Body of pancreas (tissue), 4 donors: ENCODE results near the gene QKI. TPM values are rescaled to one million over a fixed set of nuclear protein-coding genes. Genes with fewer than 3 reads are reported as not detected.
A peak's percentile ranks its signal among the peaks of the same experiment; 100 is the strongest.

Experiments used
- ATAC-seq: fragments of 150-250 bp; one replicate; pipeline ENCODE4 v1.9.1; 2016
- DNase-seq, 4 donors: peaks; one replicate each; pipeline ENCODE4 v3.0.0-alpha.2; 2019
- H3K27ac ChIP-seq, 4 donors: fragments of 200-600 bp; sonication (generic); 1 replicate in 3 of 4; 2 replicates in 1 of 4; pipeline versions ENCODE4 v1.5.1 to v1.6.1; 2016 to 2019; ENCODE audit warnings: mild to moderate bottlenecking in 1 of 4, mixed read lengths in 1 of 4, moderate library complexity in 1 of 4
- H3K27me3 ChIP-seq, 2 donors: fragments of 200-600 bp; sonication (generic); one replicate each; pipeline ENCODE4 v1.6.0; 2016; ENCODE audit warnings: mild to moderate bottlenecking in 1 of 2
- H3K36me3 ChIP-seq, 2 donors: fragments of 200-600 bp; sonication (generic); replicated peaks in 1 of 2; 2 replicates each; pipeline ENCODE4 v1.5.1; 2016; ENCODE audit warnings: low read depth in 2 of 2; ENCODE audit not compliant: insufficient read depth in 1 of 2
- H3K4me1 ChIP-seq: fragments of 200-600 bp; sonication (generic); one replicate; pipeline ENCODE4 v1.6.0; 2016
- H3K4me3 ChIP-seq, 2 donors: fragments of 200-600 bp; sonication (generic); 1 replicate in 1 of 2; 2 replicates in 1 of 2; pipeline ENCODE4 v1.5.1; 2016 to 2019
- H3K9me3 ChIP-seq, 3 donors: fragments of 200-600 bp; sonication (generic); 1 replicate in 2 of 3; 2 replicates in 1 of 3; pipeline ENCODE4 v1.5.1; 2016
- POLR2A ChIP-seq, 3 donors: fragments of 450-650 bp; IDR thresholded peaks; one replicate each; pipeline ENCODE4 v1.6.1; 2016; ENCODE audit warnings: antibody characterized with exemption in 3 of 3, mild to moderate bottlenecking in 2 of 3
- WGBS, 2 donors: methylation state at CpG; one replicate each; pipeline ENCODE4 v1.1.5; 2017; 5-methylcytosine and 5-hydroxymethylcytosine counted together
- intact Hi-C: fragments of 100-400 bp; cut with DNase I; formaldehyde crosslinking; loops from one replicate; pipeline ENCODE4 v1.15.1; 2023
- total RNA-seq, 2 donors: library from RNA; depleted of rRNA; stranded (reverse); fragments of >200 nt; gene quantifications; one replicate each; pipeline ENCODE4 v1.1.0, GENCODE V29; 2016
- TF ChIP-seq, protein P1 (sequence below), 7 experiments: fragments of 450-650 bp in 4 of 7; fragments of 200-600 bp in 3 of 7; sonication (generic) in 3 of 7; IDR thresholded peaks; one replicate each; pipeline ENCODE4 v1.5.1; 2016 to 2019; ENCODE audit warnings: antibody characterized with exemption in 7 of 7

Gene QKI
- total RNA-seq, 2 donors from 2014 or later: 60.4 to 61.3 TPM

DNA sequence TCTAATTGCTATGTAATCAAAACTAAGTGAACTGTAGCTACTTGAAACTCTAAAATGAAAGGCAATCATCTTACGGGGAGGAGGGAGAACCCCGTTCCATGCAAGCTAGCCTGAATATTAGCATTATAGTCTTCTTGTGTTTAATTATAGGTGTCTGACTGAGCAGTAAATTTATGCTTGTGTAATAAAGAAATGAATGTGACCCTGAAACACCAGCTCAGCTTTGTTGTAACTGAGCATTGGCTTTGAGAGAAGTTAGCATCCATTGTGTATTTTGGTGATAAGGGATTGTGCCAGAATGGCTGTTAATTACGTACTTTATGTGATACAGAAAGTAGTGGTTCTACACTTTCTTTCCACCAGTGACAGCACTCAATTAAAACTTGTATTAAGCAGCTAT is 86.9 kb downstream of the QKI start:
- ATAC-seq (no peak), DNase-seq (no peak)
- intact Hi-C loops: no loop called here
- TF ChIP-seq, protein P1, sequence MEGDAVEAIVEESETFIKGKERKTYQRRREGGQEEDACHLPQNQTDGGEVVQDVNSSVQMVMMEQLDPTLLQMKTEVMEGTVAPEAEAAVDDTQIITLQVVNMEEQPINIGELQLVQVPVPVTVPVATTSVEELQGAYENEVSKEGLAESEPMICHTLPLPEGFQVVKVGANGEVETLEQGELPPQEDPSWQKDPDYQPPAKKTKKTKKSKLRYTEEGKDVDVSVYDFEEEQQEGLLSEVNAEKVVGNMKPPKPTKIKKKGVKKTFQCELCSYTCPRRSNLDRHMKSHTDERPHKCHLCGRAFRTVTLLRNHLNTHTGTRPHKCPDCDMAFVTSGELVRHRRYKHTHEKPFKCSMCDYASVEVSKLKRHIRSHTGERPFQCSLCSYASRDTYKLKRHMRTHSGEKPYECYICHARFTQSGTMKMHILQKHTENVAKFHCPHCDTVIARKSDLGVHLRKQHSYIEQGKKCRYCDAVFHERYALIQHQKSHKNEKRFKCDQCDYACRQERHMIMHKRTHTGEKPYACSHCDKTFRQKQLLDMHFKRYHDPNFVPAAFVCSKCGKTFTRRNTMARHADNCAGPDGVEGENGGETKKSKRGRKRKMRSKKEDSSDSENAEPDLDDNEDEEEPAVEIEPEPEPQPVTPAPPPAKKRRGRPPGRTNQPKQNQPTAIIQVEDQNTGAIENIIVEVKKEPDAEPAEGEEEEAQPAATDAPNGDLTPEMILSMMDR (IDR thresholded peaks at IDR 0.05): no peak
- TF ChIP-seq POLR2A (IDR thresholded peaks at IDR 0.05): no peak
- 67 to 81% methylated on average over 3 of the region's 3 CpGs for WGBS, 2 donors
- Histone ChIP-seq H3K4me3 (no peak overlapping the region), H3K27ac (peak overlapping the region in 1 of 4 donors; percentile 24), H3K36me3 (no peaks in the 10 kb centered on the region), H3K27me3 (no peaks in the 10 kb centered on the region), H3K9me3 (peaks cover 0 to 9% (median 0%) of the 10 kb centered on the region in 3 donors), H3K4me1 (no peaks in the 10 kb centered on the region)

DNA sequence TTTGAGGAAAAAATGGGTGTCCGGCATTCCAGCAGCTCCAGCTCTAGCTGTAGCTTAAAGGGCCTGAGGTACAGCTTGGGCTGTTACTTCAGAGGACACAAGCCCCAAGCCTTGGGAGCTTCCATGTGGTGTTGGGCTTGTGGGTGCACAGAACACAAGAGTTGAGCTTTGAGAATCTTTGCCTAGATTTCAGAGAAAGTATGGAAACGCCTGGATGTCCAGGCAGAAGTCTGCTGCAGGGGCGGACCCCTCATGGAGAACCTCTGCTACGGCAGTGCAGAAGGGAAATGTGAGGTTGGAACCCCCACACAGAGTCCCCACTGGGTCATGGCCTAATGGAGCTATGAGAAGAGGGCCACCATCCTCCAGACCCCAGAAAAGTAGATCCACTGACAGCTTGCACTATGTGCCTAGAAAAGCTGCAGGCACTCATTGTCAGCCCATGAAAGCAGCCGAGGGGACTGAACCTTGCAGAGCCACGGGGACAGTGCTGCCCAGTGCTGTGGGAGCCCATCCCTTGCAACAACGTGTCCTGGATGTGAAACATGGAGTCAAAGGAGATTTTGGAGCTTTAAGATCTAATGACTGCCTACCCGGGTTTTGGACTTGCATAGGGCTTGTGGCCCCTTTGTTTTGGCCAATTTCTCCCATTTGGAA is 90.6 kb downstream of the QKI start:
- Histone ChIP-seq H3K27ac (no peak overlapping the region), H3K4me1 (no peaks in the 10 kb centered on the region), H3K4me3 (no peak overlapping the region), H3K9me3 (peaks cover 0 to 9% (median 0%) of the 10 kb centered on the region in 3 donors), H3K27me3 (no peaks in the 10 kb centered on the region), H3K36me3 (no peaks in the 10 kb centered on the region)
- 84 to 88% methylated on average over 5 to 8 of the region's 8 CpGs for WGBS, 2 donors
- intact Hi-C loops: no loop called here
- DNase-seq (no peak), ATAC-seq (no peak)
- TF ChIP-seq, protein P1 (IDR thresholded peaks at IDR 0.05): no peak
- TF ChIP-seq POLR2A (IDR thresholded peaks at IDR 0.05): no peak

DNA sequence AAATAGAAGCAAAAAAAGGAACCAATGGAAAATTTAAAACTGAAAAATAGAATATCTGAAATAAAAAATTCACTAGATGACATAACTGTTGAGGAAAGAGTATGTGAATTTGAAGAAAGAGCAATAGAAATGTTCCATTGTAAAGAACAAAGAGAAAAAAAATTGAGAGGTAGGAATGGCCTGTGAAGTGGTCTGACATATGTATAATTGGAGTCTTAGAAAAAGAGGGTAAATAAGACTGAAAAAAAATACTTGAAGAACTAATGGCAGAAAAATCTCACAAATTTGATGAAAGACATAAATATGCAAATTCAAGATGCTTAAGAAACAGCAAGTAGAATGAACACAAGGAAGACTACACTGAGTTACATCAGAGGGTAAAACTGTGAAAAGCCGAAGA is 93.4 kb downstream of the QKI start:
- no peak overlapping the region for H3K4me3 ChIP-seq
- intact Hi-C loops: no loop called here
- no peak overlapping the region for H3K27ac ChIP-seq
- H3K9me3 ChIP-seq: peaks cover 0 to 9% (median 0%) of the 10 kb centered on the region in 3 donors
- TF ChIP-seq, protein P1 (IDR thresholded peaks at IDR 0.05): no peak
- no peak for TF ChIP-seq POLR2A (IDR thresholded peaks at IDR 0.05)
- ATAC-seq (no peak), DNase-seq (no peak)
- H3K36me3 ChIP-seq: no peaks in the 10 kb centered on the region
- peaks cover 7% of the 10 kb centered on the region for H3K4me1 ChIP-seq
- 90 to 97% methylated on average over 1 of the region's 1 CpG for WGBS, 2 donors
- H3K27me3 ChIP-seq: no peaks in the 10 kb centered on the region

DNA sequence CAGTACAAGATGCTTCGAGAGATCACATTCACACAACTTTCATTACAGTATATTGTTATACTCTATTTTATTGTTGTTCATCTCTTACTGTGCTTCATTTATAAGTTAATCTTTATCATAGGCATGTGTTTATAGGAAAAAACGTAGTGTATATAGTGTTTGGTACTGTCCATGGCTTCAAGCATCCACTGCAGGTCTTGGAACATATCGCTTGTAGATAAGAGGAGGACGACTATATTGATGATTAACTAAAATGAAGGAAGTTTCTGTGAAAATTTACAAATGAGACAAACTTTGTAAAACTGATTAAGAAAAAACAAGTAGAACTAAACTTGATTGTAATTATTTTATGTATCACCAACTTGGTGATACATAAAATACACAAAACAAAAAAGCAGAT is 98.5 kb downstream of the QKI start:
- no peaks in the 10 kb centered on the region for H3K27me3 ChIP-seq
- ATAC-seq (no peak), DNase-seq (no peak)
- peak overlapping the region in 2 of 4 donors; percentile 13 to 16 for H3K27ac ChIP-seq
- no peaks in the 10 kb centered on the region for H3K36me3 ChIP-seq
- H3K4me1 ChIP-seq: peaks cover 34% of the 10 kb centered on the region
- intact Hi-C loops: no loop called here
- TF ChIP-seq, protein P1 (IDR thresholded peaks at IDR 0.05): no peak
- no peak for TF ChIP-seq POLR2A (IDR thresholded peaks at IDR 0.05)
- 25 to 36% methylated on average over 4 of the region's 4 CpGs for WGBS, 2 donors
- no peak overlapping the region for H3K4me3 ChIP-seq
- no peaks in the 10 kb centered on the region for H3K9me3 ChIP-seq
